H1 (cell line): ENCODE data around the gene CIAO2B. TPM values are rescaled to one million over a fixed set of nuclear protein-coding genes. Genes with fewer than 3 reads are reported as not detected.

Experiments
- CTCF ChIA-PET: fragments of 300-600 bp; sonication (Branson Sonifier 250); formaldehyde crosslinking; loops from one replicate; lab custom pipeline; 2021; ENCODE audit not compliant: partially characterized antibody; lab: Charles Lee
- POLR2A ChIA-PET: fragments of 300-600 bp; sonication (Branson Sonifier 250); formaldehyde crosslinking; loops from one replicate; lab custom pipeline; 2021; ENCODE audit warnings: inconsistent platforms; ENCODE audit not compliant: partially characterized antibody; lab: Charles Lee
- DNase-seq, 2 experiments: peaks; one replicate each; pipeline versions ENCODE4 v3.0.0 to v3.0.0-alpha.2; 2010 to 2022; ENCODE audit warnings: low spot score in 2 of 2, low read depth in 1 of 2, mixed read lengths in 1 of 2
- FAIRE-seq: peaks from 2 replicates; lab custom pipeline; 2011; peaks lifted over from hg19 to GRCh38; lab: Jason Lieb, UNC
- H2AFZ ChIP-seq: 2 replicates; pipeline ENCODE4 v1.8.1; 2012; ENCODE audit warnings: low read length, inconsistent platforms
- H2AK5ac ChIP-seq: 2 replicates; pipeline ENCODE4 v1.6.1; 2013; ENCODE audit warnings: low read depth, low read length
- H2BK120ac ChIP-seq: replicated peaks from 2 replicates; pipeline ENCODE3; 2013; ENCODE audit warnings: low read depth, low read length, inconsistent platforms
- H2BK12ac ChIP-seq: 2 replicates; pipeline ENCODE4 v1.6.1; 2013; ENCODE audit warnings: low read depth, low read length
- H2BK15ac ChIP-seq: 2 replicates; pipeline ENCODE4 v1.6.1; 2013; ENCODE audit warnings: low read length
- H2BK20ac ChIP-seq: 2 replicates; pipeline ENCODE4 v1.6.1; 2013; ENCODE audit warnings: low read length
- H2BK5ac ChIP-seq: 2 replicates; pipeline ENCODE4 v1.6.1; 2013; ENCODE audit warnings: low read depth, low read length
- H3K14ac ChIP-seq: 2 replicates; pipeline ENCODE4 v1.6.1; 2013; ENCODE audit warnings: inconsistent platforms; ENCODE audit not compliant: insufficient read length
- H3K18ac ChIP-seq: 2 replicates; pipeline ENCODE4 v1.6.1; 2013; ENCODE audit warnings: low read length; ENCODE audit errors: extremely low read depth
- H3K23ac ChIP-seq: 2 replicates; pipeline ENCODE4 v1.6.1; 2013; ENCODE audit warnings: inconsistent platforms; ENCODE audit not compliant: insufficient read length
- H3K23me2 ChIP-seq: 2 replicates; pipeline ENCODE4 v1.6.1; 2013; ENCODE audit warnings: low read depth, low read length
- H3K27ac ChIP-seq: 2 replicates; pipeline ENCODE4 v1.6.1; 2011; ENCODE audit warnings: low read depth, low read length, inconsistent platforms
- H3K27me3 ChIP-seq, 4 experiments: replicated peaks in 1 of 4; 1 replicate in 1 of 4; 2 replicates in 3 of 4; pipeline versions ENCODE4 v1.6.1 to v1.8.1; 2011 to 2013; ENCODE audit warnings: low read length in 3 of 4, mild to moderate bottlenecking in 3 of 4, inconsistent platforms in 2 of 4, mixed read lengths in 2 of 4, moderate library complexity in 1 of 4; ENCODE audit not compliant: control insufficient read depth in 3 of 4, insufficient read depth in 3 of 4; ENCODE audit errors: extremely low read depth in 1 of 4
- H3K36me3 ChIP-seq, 4 experiments: 2 replicates each; pipeline versions ENCODE4 v1.6.1 to v1.8.1; 2011 to 2013; ENCODE audit warnings: mild to moderate bottlenecking in 4 of 4, low read length in 3 of 4, moderate library complexity in 2 of 4, control low read depth in 1 of 4, inconsistent platforms in 1 of 4; ENCODE audit not compliant: insufficient read depth in 4 of 4, control insufficient read depth in 2 of 4
- H3K4ac ChIP-seq: replicated peaks from 2 replicates; pipeline ENCODE3; 2013; ENCODE audit warnings: low read length, low read depth, mixed read lengths, inconsistent platforms; ENCODE audit not compliant: insufficient read length
- H3K4me1 ChIP-seq, 4 experiments: replicated peaks in 1 of 4; 1 replicate in 1 of 4; 2 replicates in 3 of 4; pipeline versions ENCODE4 v1.6.1 to v1.8.1; 2011 to 2013; ENCODE audit warnings: low read length in 3 of 4, inconsistent platforms in 2 of 4, mixed read lengths in 1 of 4; ENCODE audit not compliant: insufficient read depth in 4 of 4, control insufficient read depth in 3 of 4
- H3K4me2 ChIP-seq, 2 experiments: 2 replicates each; pipeline versions ENCODE4 v1.6.1 to v1.8.1; 2011 to 2013; ENCODE audit warnings: low read depth in 2 of 2, low read length in 2 of 2, control low read depth in 1 of 2, inconsistent platforms in 1 of 2, mild to moderate bottlenecking in 1 of 2; ENCODE audit not compliant: insufficient read depth in 1 of 2
- H3K4me3 ChIP-seq, 4 experiments: fragments of 200-600, 300-600 bp in 1 of 4; sonication (generic), shearing (Covaris generic), sonication (Bioruptor Twin) in 1 of 4; 2 replicates each; pipeline versions ENCODE4 v1.5.1 to v1.8.1; 2011 to 2016; ENCODE audit warnings: low read length in 4 of 4, low read depth in 3 of 4, control low read depth in 2 of 4, inconsistent platforms in 2 of 4, mild to moderate bottlenecking in 2 of 4, mixed read lengths in 1 of 4, moderate library complexity in 1 of 4; ENCODE audit not compliant: insufficient read depth in 2 of 4; ENCODE audit errors: extremely low read depth in 1 of 4
- H3K56ac ChIP-seq: replicated peaks from 2 replicates; pipeline ENCODE3; 2013; ENCODE audit warnings: low read depth, mild to moderate bottlenecking, mixed read lengths, low read length, inconsistent platforms; ENCODE audit not compliant: insufficient read length
- H3K79me1 ChIP-seq: 2 replicates; pipeline ENCODE4 v1.6.1; 2013; ENCODE audit warnings: low read depth, low read length, control low read depth
- H3K79me2 ChIP-seq, 2 experiments: 2 replicates each; pipeline versions ENCODE4 v1.6.1 to v1.8.1; 2012 to 2013; ENCODE audit warnings: low read length in 2 of 2, mild to moderate bottlenecking in 2 of 2, inconsistent platforms in 1 of 2; ENCODE audit not compliant: insufficient read depth in 2 of 2, control insufficient read depth in 1 of 2
- H3K9ac ChIP-seq, 4 experiments: replicated peaks in 1 of 4; 1 replicate in 1 of 4; 2 replicates in 3 of 4; pipeline versions ENCODE4 v1.6.1 to v1.8.1; 2011 to 2013; ENCODE audit warnings: low read depth in 3 of 4, low read length in 3 of 4, control low read depth in 2 of 4, mild to moderate bottlenecking in 2 of 4, moderate library complexity in 2 of 4, inconsistent platforms in 1 of 4; ENCODE audit errors: extremely low read depth in 1 of 4
- H3K9me3 ChIP-seq, 2 experiments: 2 replicates each; pipeline versions ENCODE4 v1.6.1 to v1.8.1; 2012 to 2013; ENCODE audit warnings: mild to moderate bottlenecking in 2 of 2, moderate library complexity in 2 of 2, control low read depth in 1 of 2, inconsistent platforms in 1 of 2, low read depth in 1 of 2, low read length in 1 of 2, mixed read lengths in 1 of 2; ENCODE audit not compliant: insufficient read depth in 2 of 2
- H4K20me1 ChIP-seq, 2 experiments: replicated peaks in 1 of 2; 2 replicates each; pipeline versions ENCODE3 to v1.8.1; 2011 to 2013; ENCODE audit warnings: inconsistent platforms in 2 of 2, low read length in 2 of 2, mild to moderate bottlenecking in 1 of 2; ENCODE audit not compliant: insufficient read depth in 2 of 2, control insufficient read depth in 1 of 2
- H4K5ac ChIP-seq: 2 replicates; pipeline ENCODE4 v1.6.1; 2013; ENCODE audit warnings: low read length, low read depth, mixed read lengths, inconsistent platforms; ENCODE audit not compliant: insufficient read length
- H4K8ac ChIP-seq: 2 replicates; pipeline ENCODE4 v1.8.0; 2013; ENCODE audit warnings: mild to moderate bottlenecking, moderate library complexity, low read length, inconsistent platforms; ENCODE audit not compliant: insufficient read depth; ENCODE audit errors: extremely low read depth
- H4K91ac ChIP-seq: replicated peaks from 2 replicates; pipeline ENCODE3; 2013; ENCODE audit warnings: low read length, mixed read lengths, inconsistent platforms; ENCODE audit not compliant: insufficient read length
- ASH2L ChIP-seq: fragments of 200-600, 300-600 bp; sonication (generic); IDR thresholded peaks from one replicate; pipeline ENCODE4 v1.7.1; 2017; ENCODE audit warnings: low read length
- EP300 ChIP-seq, 2 experiments: IDR thresholded peaks; 1 replicate in 1 of 2; 2 replicates in 1 of 2; pipeline ENCODE4 v1.6.1; 2011 to 2012; ENCODE audit warnings: low read depth in 2 of 2, low read length in 2 of 2, mild to moderate bottlenecking in 2 of 2, borderline replicate concordance in 1 of 2, inconsistent platforms in 1 of 2, moderate library complexity in 1 of 2
- EZH2 ChIP-seq: fragments of 200-600 bp; sonication (generic); IDR thresholded peaks from 2 replicates; pipeline ENCODE4 v1.7.1; 2012; ENCODE audit warnings: low read depth, mild to moderate bottlenecking, moderate library complexity, low read length, inconsistent platforms; ENCODE audit not compliant: severe bottlenecking
- JUN ChIP-seq: IDR thresholded peaks from 2 replicates; pipeline ENCODE4 v1.6.1; 2011; ENCODE audit warnings: low read depth, mild to moderate bottlenecking, improper control_type of control experiment, low read length
- POLR2AphosphoS5 ChIP-seq: IDR thresholded peaks from 2 replicates; pipeline ENCODE4 v1.6.1; 2011; ENCODE audit warnings: low read depth, low read length
- TAF1 ChIP-seq: IDR thresholded peaks from 2 replicates; pipeline ENCODE4 v1.6.1; 2011; ENCODE audit warnings: mild to moderate bottlenecking, low read depth, low read length
- YY1 ChIP-seq: IDR thresholded peaks from 2 replicates; pipeline ENCODE4 v1.6.1; 2011; ENCODE audit warnings: low read depth, mild to moderate bottlenecking, low read length
- WGBS, 2 experiments: shearing (Covaris generic) in 1 of 2; methylation state at CpG; one replicate each; pipeline versions ENCODE4 v1.1.6 to v1.1.7; 2013 to 2015; ENCODE audit warnings: low lambda C conversion rate in 2 of 2, mixed read lengths in 2 of 2, inconsistent platforms in 1 of 2, low coverage in 1 of 2, missing lambda C conversion rate in 1 of 2; ENCODE audit not compliant: insufficient replicate concordance in 2 of 2, insufficient coverage in 1 of 2, insufficient read length in 1 of 2; ENCODE audit errors: extremely low coverage in 1 of 2, missing lambda C conversion rate in 1 of 2; 5-methylcytosine and 5-hydroxymethylcytosine counted together
- polyA plus RNA-seq, 7 experiments: library from polyadenylated mRNA; depleted of rRNA in 3 of 7; stranded (reverse) in 5 of 7; unstranded in 2 of 7; fragments of >200 nt in 5 of 7; fragments of 200-250 nt in 2 of 7; gene quantifications; 1 replicate in 5 of 7; 2 replicates in 1 of 7; 4 replicates in 1 of 7; pipeline versions ENCODE4 v1.2.1 to v1.2.3, GENCODE V29; 2011 to 2013; ENCODE audit warnings: missing spikeins in 2 of 7, mixed read lengths in 2 of 7
- total RNA-seq: library from RNA; stranded (reverse); fragmentation: NEBNext Ultra II Directional; extraction: Animal tissue kit (Norgen Biotek cat#: 25700); gene quantifications from 2 replicates; pipeline ENCODE4 v1.2.1, GENCODE V29; 2021
- TF ChIP-seq, protein P1 (sequence below), 3 experiments: IDR thresholded peaks; 1 replicate in 2 of 3; 2 replicates in 1 of 3; pipeline versions ENCODE4 v1.5.1 to v1.6.1; 2011; ENCODE audit warnings: low read length in 3 of 3, mild to moderate bottlenecking in 3 of 3, inconsistent platforms in 2 of 3, low read depth in 1 of 3, moderate library complexity in 1 of 3; ENCODE audit not compliant: insufficient read depth in 1 of 3; ENCODE audit errors: control extremely low read depth in 1 of 3
- TF ChIP-seq, protein P2 (sequence below): IDR thresholded peaks from 2 replicates; pipeline ENCODE4 v1.6.1; 2011; ENCODE audit warnings: low read depth, mild to moderate bottlenecking, low read length; ENCODE audit not compliant: insufficient read depth

The CIAO2B gene
- total and polyA plus RNA-seq, 2 of the 8 experiments (the other 6 are each of a cell fraction or from before 2014, with no cell fraction given): 65.6 to 248 TPM

DNA sequence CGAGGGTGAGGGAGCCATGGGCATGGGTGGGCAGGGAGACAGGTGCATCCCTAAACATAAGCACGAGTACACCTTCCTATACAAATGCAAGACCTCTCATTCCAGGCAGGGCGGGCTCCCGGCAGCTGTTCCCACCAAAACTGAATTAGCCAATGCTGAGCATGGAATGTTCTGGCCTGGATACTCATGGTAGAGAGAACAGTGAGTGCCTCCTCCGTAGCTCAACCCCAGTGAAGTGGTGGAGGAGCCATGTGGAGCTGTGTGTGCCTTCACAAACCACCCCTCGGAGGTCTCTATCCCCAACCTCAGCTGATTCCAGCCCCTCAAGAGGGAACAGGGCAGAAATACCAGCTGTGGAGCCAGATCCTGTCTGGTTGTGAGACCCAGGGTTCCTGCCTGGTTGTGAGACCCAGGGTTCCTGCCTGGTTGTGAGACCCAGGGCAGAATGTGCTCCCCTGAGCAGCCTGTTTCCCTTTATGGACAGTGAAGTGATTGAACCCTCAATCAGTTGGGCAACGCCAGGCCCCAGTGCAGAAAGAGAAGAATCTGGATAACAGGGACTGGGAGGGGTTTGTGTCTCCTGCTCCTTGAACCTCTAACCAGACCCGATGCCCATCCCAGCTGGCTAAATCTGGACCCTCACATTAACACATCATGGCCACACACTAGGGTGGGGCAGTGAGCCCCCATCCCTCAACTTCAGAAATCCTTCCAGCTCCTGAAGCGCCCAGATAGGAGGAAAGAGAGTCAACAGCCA, 13.1 kb downstream of the CIAO2B start:
- no peak overlapping the region for H2AK5ac ChIP-seq
- CTCF ChIA-PET: interaction anchor here (27.5 kb wide), 1 partner anchor 22 kb away, joined by 1009 read pairs; the partner anchor contains the start of genes CDH16 and PDP2
- H2AFZ ChIP-seq: no peak overlapping the region
- no peak overlapping the region for H3K27ac ChIP-seq
- no peak overlapping the region for H4K8ac ChIP-seq
- H3K18ac ChIP-seq: no peak overlapping the region
- no peaks in the 10 kb centered on the region for H3K79me2 ChIP-seq
- no peaks in the 10 kb centered on the region; a peak in 1 of 7 replicates for H3K4me1 ChIP-seq
- no peaks in the 10 kb centered on the region for H3K9me3 ChIP-seq
- DNase-seq (no peak), FAIRE-seq (no peak)
- 90% methylated on average over 8 of the region's 9 CpGs; no CpG with 5 or more reads in 1 of the 2 experiments for WGBS, 2 experiments
- peaks cover 4% of the 10 kb centered on the region; the same call in 1 of the 2 replicates for H3K23me2 ChIP-seq
- no peak overlapping the region for H3K4me2 ChIP-seq
- no peak overlapping the region for H3K9ac ChIP-seq
- H2BK120ac ChIP-seq: no peak overlapping the region
- H2BK5ac ChIP-seq: no peak overlapping the region
- no peak overlapping the region for H3K23ac ChIP-seq
- H3K14ac ChIP-seq: no peak overlapping the region
- H3K56ac ChIP-seq: no peak overlapping the region
- H4K20me1 ChIP-seq: peaks cover 0 to 2% of the 10 kb centered on the region in 2 experiments
- H3K27me3 ChIP-seq: peaks cover 14 to 32% (median 26%) of the 10 kb centered on the region in 4 experiments; a peak in 6 of 7 replicates
- no peak overlapping the region for H2BK12ac ChIP-seq
- no peak overlapping the region for H3K4ac ChIP-seq
- H2BK15ac ChIP-seq: no peak overlapping the region
- H2BK20ac ChIP-seq: no peak overlapping the region
- H3K4me3 ChIP-seq: no peak overlapping the region
- H3K36me3 ChIP-seq: no peaks in the 10 kb centered on the region
- POLR2A ChIA-PET: interaction anchor here (1.8 kb wide), 1 partner anchor 10 kb away, joined by 4 read pairs; no protein-coding TSS in a partner anchor
- no peak overlapping the region for H4K5ac ChIP-seq
- H3K79me1 ChIP-seq: peaks cover 2% of the 10 kb centered on the region; the same call in 1 of the 2 replicates
- no peak overlapping the region for H4K91ac ChIP-seq
- TF ChIP-seq TAF1: no peak
- TF ChIP-seq YY1: no peak
- TF ChIP-seq, protein P1, sequence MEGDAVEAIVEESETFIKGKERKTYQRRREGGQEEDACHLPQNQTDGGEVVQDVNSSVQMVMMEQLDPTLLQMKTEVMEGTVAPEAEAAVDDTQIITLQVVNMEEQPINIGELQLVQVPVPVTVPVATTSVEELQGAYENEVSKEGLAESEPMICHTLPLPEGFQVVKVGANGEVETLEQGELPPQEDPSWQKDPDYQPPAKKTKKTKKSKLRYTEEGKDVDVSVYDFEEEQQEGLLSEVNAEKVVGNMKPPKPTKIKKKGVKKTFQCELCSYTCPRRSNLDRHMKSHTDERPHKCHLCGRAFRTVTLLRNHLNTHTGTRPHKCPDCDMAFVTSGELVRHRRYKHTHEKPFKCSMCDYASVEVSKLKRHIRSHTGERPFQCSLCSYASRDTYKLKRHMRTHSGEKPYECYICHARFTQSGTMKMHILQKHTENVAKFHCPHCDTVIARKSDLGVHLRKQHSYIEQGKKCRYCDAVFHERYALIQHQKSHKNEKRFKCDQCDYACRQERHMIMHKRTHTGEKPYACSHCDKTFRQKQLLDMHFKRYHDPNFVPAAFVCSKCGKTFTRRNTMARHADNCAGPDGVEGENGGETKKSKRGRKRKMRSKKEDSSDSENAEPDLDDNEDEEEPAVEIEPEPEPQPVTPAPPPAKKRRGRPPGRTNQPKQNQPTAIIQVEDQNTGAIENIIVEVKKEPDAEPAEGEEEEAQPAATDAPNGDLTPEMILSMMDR (IDR thresholded peaks at IDR 0.05; ENCODE audit: control extremely low read depth in 1 of 3, insufficient read depth in 1 of 3, low read depth in 1 of 3, low read length in 3 of 3): no peak
- TF ChIP-seq POLR2AphosphoS5: no peak
- TF ChIP-seq EZH2: no peak
- TF ChIP-seq EP300 (IDR thresholded peaks at IDR 0.05; ENCODE audit: borderline replicate concordance in 1 of 2, low read depth in 2 of 2, low read length in 2 of 2): no peak
- TF ChIP-seq ASH2L: no peak
- TF ChIP-seq, protein P2, sequence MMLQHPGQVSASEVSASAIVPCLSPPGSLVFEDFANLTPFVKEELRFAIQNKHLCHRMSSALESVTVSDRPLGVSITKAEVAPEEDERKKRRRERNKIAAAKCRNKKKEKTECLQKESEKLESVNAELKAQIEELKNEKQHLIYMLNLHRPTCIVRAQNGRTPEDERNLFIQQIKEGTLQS: no peak
- no peak for TF ChIP-seq JUN
